ENCODE results near the gene AKAP13. TPM values are rescaled to one million over a fixed set of nuclear protein-coding genes. Genes with fewer than 3 reads are reported as not detected.
A peak's percentile ranks its signal among the peaks of the same experiment; 100 is the strongest.

AKAP13 gene
- total RNA-seq, 4 donors from 2014 or later = 57.3 to 178 (median 81.5) TPM

DNA sequence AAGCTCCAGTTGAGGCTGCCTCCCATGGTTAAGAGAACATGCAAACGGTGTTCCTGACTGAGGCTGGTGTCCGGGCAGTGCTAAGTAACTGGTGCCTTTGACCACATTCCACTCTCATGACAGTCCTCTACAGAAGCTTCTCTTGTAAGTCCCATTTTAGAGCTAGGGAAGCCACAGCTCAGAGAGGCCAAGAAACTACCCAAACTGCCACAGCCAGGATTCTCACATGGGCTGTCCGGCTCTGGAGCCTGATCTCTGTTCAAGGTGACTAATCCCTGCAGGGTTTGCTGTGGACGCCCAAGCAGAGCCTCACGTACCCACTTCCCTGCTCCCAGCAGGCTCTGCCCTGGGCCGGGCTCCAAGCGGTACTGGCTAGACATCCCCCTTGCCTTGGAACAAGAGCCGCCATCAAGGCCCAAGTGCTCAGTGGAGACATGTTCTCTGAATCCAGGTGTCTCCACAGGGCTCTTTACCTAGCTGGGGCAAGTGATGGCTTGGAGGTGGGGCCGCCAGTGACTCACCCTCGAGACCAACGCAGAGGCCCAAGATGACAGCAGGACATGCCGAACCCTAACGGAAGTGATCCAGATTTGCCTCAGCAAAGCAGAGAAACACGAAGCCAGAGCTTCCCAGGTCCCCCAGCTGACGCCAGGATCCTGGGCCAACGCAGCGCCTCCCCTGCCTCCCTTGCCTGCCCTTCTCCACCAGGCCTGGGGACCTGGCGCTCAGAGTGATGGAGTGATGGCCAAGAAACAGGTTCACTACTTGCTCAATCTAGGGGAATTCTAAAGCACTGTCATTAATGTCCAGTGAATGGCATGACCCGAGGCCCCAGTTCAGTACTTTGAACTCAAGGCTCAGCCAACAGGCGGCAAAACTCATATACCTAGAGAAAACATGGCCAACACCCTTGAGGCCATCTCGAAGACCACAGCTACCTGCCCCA lies 390.0 kb downstream of the AKAP13 start:
- no peak for DNase-seq
- 63 to 87% methylated on average over 4 to 10 of the region's 21 CpGs for WGBS, 2 donors
- Histone ChIP-seq H3K9me3 (no peaks in the 10 kb centered on the region), H3K27me3 (no peaks in the 10 kb centered on the region), H3K4me3 (no peak overlapping the region), H3K4me1 (peaks cover 12 to 48% (median 21%) of the 10 kb centered on the region in 3 donors), H3K27ac (peak overlapping the region in 3 of 4 donors; percentile 48 to 73 (median 50)), H3K36me3 (peaks cover 0 to 23% (median 0%) of the 10 kb centered on the region in 3 donors)
- intact Hi-C loops (cut with DNase I) = no loop called here
- TF ChIP-seq POLR2A (IDR thresholded peaks at IDR 0.05) = no peak
- TF ChIP-seq, protein P1, sequence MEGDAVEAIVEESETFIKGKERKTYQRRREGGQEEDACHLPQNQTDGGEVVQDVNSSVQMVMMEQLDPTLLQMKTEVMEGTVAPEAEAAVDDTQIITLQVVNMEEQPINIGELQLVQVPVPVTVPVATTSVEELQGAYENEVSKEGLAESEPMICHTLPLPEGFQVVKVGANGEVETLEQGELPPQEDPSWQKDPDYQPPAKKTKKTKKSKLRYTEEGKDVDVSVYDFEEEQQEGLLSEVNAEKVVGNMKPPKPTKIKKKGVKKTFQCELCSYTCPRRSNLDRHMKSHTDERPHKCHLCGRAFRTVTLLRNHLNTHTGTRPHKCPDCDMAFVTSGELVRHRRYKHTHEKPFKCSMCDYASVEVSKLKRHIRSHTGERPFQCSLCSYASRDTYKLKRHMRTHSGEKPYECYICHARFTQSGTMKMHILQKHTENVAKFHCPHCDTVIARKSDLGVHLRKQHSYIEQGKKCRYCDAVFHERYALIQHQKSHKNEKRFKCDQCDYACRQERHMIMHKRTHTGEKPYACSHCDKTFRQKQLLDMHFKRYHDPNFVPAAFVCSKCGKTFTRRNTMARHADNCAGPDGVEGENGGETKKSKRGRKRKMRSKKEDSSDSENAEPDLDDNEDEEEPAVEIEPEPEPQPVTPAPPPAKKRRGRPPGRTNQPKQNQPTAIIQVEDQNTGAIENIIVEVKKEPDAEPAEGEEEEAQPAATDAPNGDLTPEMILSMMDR (IDR thresholded peaks at IDR 0.05) = no peak

DNA sequence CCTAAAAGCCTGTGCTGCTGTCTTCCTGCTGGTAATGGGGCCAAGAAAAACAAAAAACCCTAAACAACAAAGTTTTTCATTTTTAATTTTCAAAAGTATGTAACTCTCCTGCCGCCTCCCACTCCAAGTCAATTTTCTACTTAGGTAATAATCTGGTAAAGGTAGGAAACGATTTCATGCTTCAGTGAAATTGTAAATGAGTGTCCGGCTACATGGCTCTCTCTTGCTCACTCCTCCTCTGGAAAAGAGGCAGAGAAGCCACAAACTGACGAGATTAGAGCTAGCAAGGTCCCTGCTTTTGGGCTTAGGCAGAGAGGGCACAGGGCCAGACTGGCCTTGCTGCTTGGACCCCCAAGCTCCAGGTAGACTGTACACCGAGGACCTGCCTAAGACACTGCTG lies 390.9 kb downstream of the AKAP13 start:
- no peaks in the 10 kb centered on the region for H3K27me3 ChIP-seq
- peak overlapping the region; percentile 32 to 89 (median 53) for H3K27ac ChIP-seq
- intact Hi-C loops (cut with DNase I) = no loop called here
- no peaks in the 10 kb centered on the region for H3K9me3 ChIP-seq
- WGBS, 2 donors = 72 to 75% methylated on average over 5 of the region's 5 CpGs
- H3K4me3 ChIP-seq = no peak overlapping the region
- H3K36me3 ChIP-seq = peaks cover 0 to 23% (median 0%) of the 10 kb centered on the region in 3 donors
- DNase-seq = no peak
- peaks cover 12 to 43% (median 21%) of the 10 kb centered on the region in 3 donors for H3K4me1 ChIP-seq
- TF ChIP-seq POLR2A (IDR thresholded peaks at IDR 0.05) = no peak

DNA sequence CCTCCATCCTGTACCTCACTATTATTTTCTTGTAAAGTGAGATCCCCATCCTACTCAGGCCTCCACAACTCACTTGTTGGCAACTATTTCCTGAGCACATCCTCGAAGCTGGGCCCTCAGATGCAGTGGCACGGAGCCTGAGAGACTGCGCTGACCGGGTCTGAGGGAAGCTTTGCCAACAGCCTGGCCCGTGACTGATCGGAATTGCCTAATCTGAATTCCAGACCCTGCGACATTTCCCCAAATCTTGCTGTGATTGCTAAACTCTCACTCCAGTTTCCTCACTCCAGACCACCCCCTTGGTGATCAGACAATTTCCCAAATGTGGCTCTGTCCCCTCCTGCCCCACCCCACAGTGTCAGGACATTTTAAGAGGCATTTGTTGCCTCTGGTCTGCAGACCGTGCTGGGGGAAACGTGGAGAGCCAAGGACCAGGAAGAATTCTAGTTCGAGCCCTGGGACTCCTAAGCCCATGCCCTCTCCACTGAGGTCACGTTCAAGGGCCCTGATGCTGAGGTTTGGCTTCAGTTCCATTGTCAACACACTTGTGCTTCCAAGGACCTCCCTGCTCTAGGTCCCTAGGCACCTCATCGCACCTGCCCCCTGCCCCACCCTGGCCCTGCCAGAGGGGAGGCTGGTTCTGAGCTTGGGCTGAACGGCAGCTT lies 391.5 kb downstream of the AKAP13 start:
- Histone ChIP-seq H3K27ac (peak overlapping the region; percentile 33 to 89 (median 64)), H3K4me1 (peaks cover 12 to 41% (median 21%) of the 10 kb centered on the region in 3 donors), H3K9me3 (no peaks in the 10 kb centered on the region), H3K27me3 (no peaks in the 10 kb centered on the region), H3K4me3 (no peak overlapping the region), H3K36me3 (peaks cover 0 to 23% (median 0%) of the 10 kb centered on the region in 3 donors)
- TF ChIP-seq POLR2A (IDR thresholded peaks at IDR 0.05) = no peak
- TF ChIP-seq, protein P1 (IDR thresholded peaks at IDR 0.05) = no peak
- intact Hi-C loops (cut with DNase I) = no loop called here
- DNase-seq = no peak
- WGBS, 2 donors = 56 to 69% methylated on average over 9 to 12 of the region's 13 CpGs

DNA sequence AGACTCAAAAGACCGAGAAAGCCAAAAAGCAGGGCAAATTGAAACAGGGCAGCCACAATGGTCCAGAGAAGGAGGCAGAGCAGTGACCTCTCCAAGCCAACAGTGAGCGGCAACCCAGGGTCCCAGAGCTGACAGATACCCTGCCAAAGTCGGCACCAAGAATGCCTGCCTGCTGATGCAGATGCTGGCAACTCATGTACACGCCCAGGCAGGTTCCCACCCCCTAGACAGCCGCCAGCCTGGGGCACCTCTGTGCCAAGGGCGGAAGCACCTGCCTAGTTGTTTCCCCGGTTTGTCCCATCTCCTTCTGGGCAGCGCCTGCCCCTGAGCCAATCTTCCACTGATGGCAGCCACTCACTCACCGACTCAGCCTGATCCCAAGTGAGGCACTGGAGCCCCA lies 392.3 kb downstream of the AKAP13 start:
- no peak for TF ChIP-seq POLR2A (IDR thresholded peaks at IDR 0.05)
- TF ChIP-seq, protein P1 (IDR thresholded peaks at IDR 0.05) = no peak
- H3K27me3 ChIP-seq = no peaks in the 10 kb centered on the region
- no peak for DNase-seq
- peaks cover 12 to 41% (median 21%) of the 10 kb centered on the region in 3 donors for H3K4me1 ChIP-seq
- peaks cover 0 to 21% (median 0%) of the 10 kb centered on the region in 3 donors for H3K36me3 ChIP-seq
- H3K9me3 ChIP-seq = no peaks in the 10 kb centered on the region
- peak overlapping the region; percentile 29 to 89 (median 64) for H3K27ac ChIP-seq
- intact Hi-C loops (cut with DNase I) = no loop called here
- H3K4me3 ChIP-seq = no peak overlapping the region
- 47 to 82% methylated on average over 5 to 7 of the region's 9 CpGs for WGBS, 2 donors

DNA sequence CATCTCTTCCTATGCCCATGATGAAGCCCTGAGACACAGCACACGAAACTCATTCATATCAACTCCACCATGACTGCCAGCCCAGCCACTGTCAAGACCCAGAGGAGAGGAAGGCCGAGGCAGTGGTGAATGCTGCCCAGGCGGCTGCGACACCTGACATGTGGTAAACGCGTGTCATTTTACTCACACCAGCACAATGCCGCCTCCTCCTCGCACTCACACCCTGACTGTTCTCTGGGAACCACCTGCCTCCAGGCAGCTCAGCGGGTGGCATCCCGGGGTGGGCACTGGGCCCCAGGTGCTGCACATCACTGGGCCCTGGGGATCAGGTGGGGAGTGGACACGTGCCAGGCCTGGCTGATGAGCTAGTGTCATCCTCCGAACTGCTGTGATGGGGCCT lies 392.8 kb downstream of the AKAP13 start:
- DNase-seq = no peak
- TF ChIP-seq, protein P1 (IDR thresholded peaks at IDR 0.05) = no peak
- no peaks in the 10 kb centered on the region for H3K27me3 ChIP-seq
- H3K27ac ChIP-seq = peak overlapping the region in 2 of 4 donors; percentile 73 to 89
- H3K4me1 ChIP-seq = peaks cover 12 to 45% (median 21%) of the 10 kb centered on the region in 3 donors
- intact Hi-C loops (cut with DNase I) = no loop called here
- H3K36me3 ChIP-seq = peaks cover 0 to 16% (median 0%) of the 10 kb centered on the region in 3 donors
- no peak overlapping the region for H3K4me3 ChIP-seq
- 86 to 92% methylated on average over 6 to 9 of the region's 12 CpGs for WGBS, 2 donors
- H3K9me3 ChIP-seq = no peaks in the 10 kb centered on the region

All from esophagus squamous epithelium (tissue), 5 donors.